K562 (cell line): ENCODE data around the gene NTSR1. TPM values are rescaled to one million over a fixed set of nuclear protein-coding genes. Genes with fewer than 3 reads are reported as not detected.

Experiments used
- ATAC-seq: fragments of 200-7000 bp; cut with Tn5 transposase; 3 replicates; pipeline ENCODE4 v1.9.1; 2020; ENCODE audit warnings: moderate library complexity
- BruUV-seq: library from RNA; stranded (reverse); fragments of 400-500 nt; replicated peaks from 2 replicates; lab custom pipeline; 2021; lab: Mats Ljungman, UMichigan
- CTCF ChIA-PET: fragments of 300-600 bp; formaldehyde crosslinking; extraction: SDS; loops from one replicate; lab custom pipeline; 2021; ENCODE audit warnings: low intra/inter-chr PET ratio; lab: Yijun Ruan, JAX
- POLR2A ChIA-PET: fragments of 300-600, 350-650 bp; sonication (Branson Sonifier 250); formaldehyde crosslinking; extraction: SDS; loops from one replicate; lab custom pipeline; 2021; ENCODE audit warnings: antibody characterized with exemption, inconsistent platforms; lab: Yijun Ruan, JAX
- DNase-seq, 4 experiments: peaks; one replicate each; pipeline versions ENCODE4 v3.0.0 to v3.0.0-alpha.2; 2011 to 2018; ENCODE audit warnings: low spot score in 3 of 4, mixed read lengths in 3 of 4; ENCODE audit errors: extremely low read depth in 1 of 4
- FAIRE-seq: peaks from 2 replicates; lab custom pipeline; 2011; peaks lifted over from hg19 to GRCh38; lab: Jason Lieb, UNC
- H2AFZ ChIP-seq: 2 replicates; pipeline ENCODE4 v1.6.0; 2011; ENCODE audit warnings: low read depth, low read length, control low read depth, inconsistent platforms
- H3K27ac ChIP-seq: fragments of 200-600 bp; 3 replicates; pipeline ENCODE4 v1.8.0; 2011; ENCODE audit warnings: low read depth, mild to moderate bottlenecking, control low read depth, inconsistent platforms, low read length, moderate library complexity, mixed read lengths; ENCODE audit errors: extremely low read depth
- H3K27me3 ChIP-seq, 2 experiments: fragments of 300-600 bp in 1 of 2; 2 replicates in 1 of 2; 3 replicates in 1 of 2; pipeline versions ENCODE4 v1.6.0 to v1.8.0; 2011; ENCODE audit warnings: inconsistent platforms in 2 of 2, low read length in 2 of 2, mild to moderate bottlenecking in 1 of 2, mixed read lengths in 1 of 2, moderate library complexity in 1 of 2; ENCODE audit not compliant: control insufficient read depth in 2 of 2, insufficient read depth in 2 of 2
- H3K36me3 ChIP-seq: fragments of 300-600 bp; 3 replicates; pipeline ENCODE4 v1.8.0; 2011; ENCODE audit warnings: mild to moderate bottlenecking, low read length, inconsistent platforms; ENCODE audit not compliant: control insufficient read depth, insufficient read depth
- H3K4me1 ChIP-seq, 2 experiments: fragments of 200-600 bp in 1 of 2; replicated peaks in 1 of 2; 2 replicates in 1 of 2; 3 replicates in 1 of 2; pipeline versions ENCODE4 v1.5.1 to v1.8.0; 2011; ENCODE audit warnings: inconsistent platforms in 2 of 2, low read length in 2 of 2, mild to moderate bottlenecking in 1 of 2, mixed read lengths in 1 of 2, moderate library complexity in 1 of 2; ENCODE audit not compliant: control insufficient read depth in 2 of 2, insufficient read depth in 2 of 2
- H3K4me2 ChIP-seq: 2 replicates; pipeline ENCODE4 v1.6.1; 2011; ENCODE audit warnings: low read length, control low read depth, inconsistent platforms, mixed read lengths; ENCODE audit not compliant: insufficient read depth
- H3K4me3 ChIP-seq: fragments of 200-600 bp; sonication (generic), shearing (Covaris generic); 2 replicates; pipeline ENCODE4 v1.5.1; 2016; ENCODE audit warnings: control low read depth, inconsistent platforms
- H3K79me2 ChIP-seq: fragments of 200-600 bp; 3 replicates; pipeline ENCODE4 v1.8.0; 2011; ENCODE audit warnings: low read length, inconsistent platforms; ENCODE audit not compliant: control insufficient read depth, insufficient read depth
- H3K9ac ChIP-seq, 2 experiments: 2 replicates each; pipeline versions ENCODE4 v1.6.0 to v1.6.1; 2011; ENCODE audit warnings: low read depth in 2 of 2, low read length in 2 of 2, control low read depth in 1 of 2, inconsistent platforms in 1 of 2, mild to moderate bottlenecking in 1 of 2, mixed read lengths in 1 of 2; ENCODE audit not compliant: insufficient read depth in 1 of 2
- H3K9me1 ChIP-seq: one replicate; pipeline ENCODE4 v1.6.0; 2011; ENCODE audit warnings: inconsistent platforms, mild to moderate bottlenecking, low read length, moderate library complexity; ENCODE audit not compliant: control insufficient read depth, insufficient read depth
- H3K9me3 ChIP-seq: replicated peaks from 2 replicates; pipeline ENCODE4 v1.5.1; 2011; ENCODE audit warnings: low read depth, low read length, inconsistent platforms; ENCODE audit not compliant: control insufficient read depth, insufficient read depth
- H4K20me1 ChIP-seq: replicated peaks from 2 replicates; pipeline ENCODE4 v1.6.1; 2011; ENCODE audit warnings: low read length, inconsistent platforms, mixed read lengths; ENCODE audit not compliant: control insufficient read depth, insufficient read depth
- ATF1 ChIP-seq, 2 experiments: fragments of 450-650 bp in 1 of 2; IDR thresholded peaks; 2 replicates each; pipeline ENCODE4 v1.6.1; 2016; ENCODE audit warnings: missing compliant biosample characterization in 1 of 2, missing genetic modification characterization in 1 of 2
- DNMT1 ChIP-seq: fragments of 450-650 bp; IDR thresholded peaks from 2 replicates; pipeline ENCODE4 v1.6.1; 2016; ENCODE audit warnings: antibody characterized with exemption, mild to moderate bottlenecking
- ETV6 ChIP-seq, 3 experiments: fragments of 150-350 bp in 1 of 3; sonication (generic) in 1 of 3; formaldehyde crosslinking in 1 of 3; IDR thresholded peaks; 2 replicates each; pipeline versions ENCODE4 v1.6.1 to v1.8.0; 2014 to 2022; ENCODE audit warnings: borderline replicate concordance in 2 of 3, low read depth in 2 of 3, antibody characterized with exemption in 1 of 3, low read length in 1 of 3, mild to moderate bottlenecking in 1 of 3, missing genetic modification reagents in 1 of 3
- FOSL1 ChIP-seq: fragments of 200-800 bp; sonication (Bioruptor generic); conservative IDR thresholded peaks from 2 replicates; pipeline ENCODE4 v1.6.1; 2016; ENCODE audit warnings: missing genetic modification characterization, missing compliant biosample characterization
- GATA2 ChIP-seq: sonication (generic); formaldehyde crosslinking; IDR thresholded peaks from 2 replicates; pipeline ENCODE4 v1.4.0; 2020; ENCODE audit warnings: mild to moderate bottlenecking, missing genetic modification reagents
- HDAC2 ChIP-seq: fragments of 450-650 bp; IDR thresholded peaks from 2 replicates; pipeline ENCODE4 v1.6.1; 2016; ENCODE audit warnings: mild to moderate bottlenecking
- ID3 ChIP-seq, 2 experiments: fragments of 250-450 bp in 1 of 2; fragments of 450-650 bp in 1 of 2; sonication (Bioruptor Pico) in 1 of 2; IDR thresholded peaks; 2 replicates each; pipeline versions ENCODE4 v1.6.1 to v1.8.0; 2016 to 2021; ENCODE audit warnings: mild to moderate bottlenecking in 2 of 2, moderate library complexity in 2 of 2, missing compliant biosample characterization in 1 of 2, missing genetic modification characterization in 1 of 2
- KLF10 ChIP-seq: fragments of 250-450 bp; sonication (Bioruptor Pico); IDR thresholded peaks from 2 replicates; pipeline ENCODE4 v1.6.1; 2021; ENCODE audit warnings: matching md5 sums
- LEF1 ChIP-seq: fragments of 450-650 bp; IDR thresholded peaks from 2 replicates; pipeline ENCODE4 v1.6.1; 2016; ENCODE audit warnings: mild to moderate bottlenecking
- MAFF ChIP-seq: IDR thresholded peaks from 2 replicates; pipeline ENCODE4 v1.6.1; 2012; ENCODE audit warnings: low read length, improper control_type of control experiment
- MXI1 ChIP-seq: IDR thresholded peaks from 2 replicates; pipeline ENCODE4 v1.6.1; 2011; ENCODE audit warnings: low read depth, mild to moderate bottlenecking, improper control_type of control experiment, low read length
- NONO ChIP-seq, 2 experiments: fragments of 200-400 bp in 1 of 2; fragments of 450-650 bp in 1 of 2; formaldehyde crosslinking in 1 of 2; IDR thresholded peaks; 2 replicates each; pipeline ENCODE4 v1.6.1; 2017; ENCODE audit warnings: low read depth in 2 of 2, mild to moderate bottlenecking in 2 of 2, moderate library complexity in 2 of 2, low read length in 1 of 2
- POLR2AphosphoS5 ChIP-seq: IDR thresholded peaks from 2 replicates; pipeline ENCODE4 v1.6.1; 2011; ENCODE audit warnings: mild to moderate bottlenecking, low read depth, low read length, moderate library complexity; ENCODE audit not compliant: control insufficient read depth, insufficient read depth
- PRPF4 ChIP-seq: fragments of 200-400 bp; formaldehyde crosslinking; IDR thresholded peaks from one replicate; pipeline ENCODE4 v1.6.1; 2017; ENCODE audit warnings: low read length, low read depth, mild to moderate bottlenecking; ENCODE audit not compliant: insufficient read depth, poor library complexity, severe bottlenecking
- RBM34 ChIP-seq: fragments of 200-400 bp; formaldehyde crosslinking; IDR thresholded peaks from 2 replicates; pipeline ENCODE4 v1.6.1; 2018; ENCODE audit warnings: low read length, borderline replicate concordance; ENCODE audit not compliant: insufficient read depth
- SRSF7 ChIP-seq: fragments of 200-400 bp; formaldehyde crosslinking; optimal IDR thresholded peaks from 2 replicates; pipeline ENCODE3; 2017; ENCODE audit warnings: mild to moderate bottlenecking, low read depth, low read length
- XRCC4 ChIP-seq: IDR thresholded peaks from one replicate; pipeline ENCODE4 v1.6.1; 2011; ENCODE audit not compliant: insufficient read depth, insufficient read length; ENCODE audit errors: extremely low read depth
- YY1 ChIP-seq, 3 experiments: IDR thresholded peaks; 2 replicates each; pipeline ENCODE4 v1.6.1; 2011; ENCODE audit warnings: low read length in 2 of 3, mild to moderate bottlenecking in 2 of 3, moderate library complexity in 2 of 3, borderline replicate concordance in 1 of 3, control low read depth in 1 of 3, low read depth in 1 of 3; ENCODE audit not compliant: insufficient read depth in 3 of 3, insufficient replicate concordance in 2 of 3, control insufficient read depth in 1 of 3, insufficient read length in 1 of 3; ENCODE audit errors: extremely low read depth in 1 of 3
- ZNF584 ChIP-seq: fragments of 200-800 bp; sonication (Bioruptor generic); IDR thresholded peaks from 2 replicates; pipeline ENCODE4 v1.6.1; 2016; ENCODE audit warnings: low read depth, mild to moderate bottlenecking, missing genetic modification characterization, missing compliant biosample characterization
- WGBS: fragments of 100-300 bp; shearing (Covaris generic); methylation state at CpG from one replicate; pipeline ENCODE4 v1.1.6; 2016; ENCODE audit warnings: low coverage, mixed read lengths; ENCODE audit not compliant: insufficient coverage; ENCODE audit errors: missing lambda C conversion rate; 5-methylcytosine and 5-hydroxymethylcytosine counted together
- in situ Hi-C: fragments of 300-500 bp; cut with MboI; formaldehyde crosslinking; loops from 4 replicates; pipeline ENCODE4 v1.15.0; 2018; ENCODE audit warnings: inconsistent platforms, mixed read lengths
- intact Hi-C: fragments of 100-400 bp; cut with micrococcal nuclease; formaldehyde crosslinking; loops from 2 replicates; pipeline ENCODE4 v1.14.2; 2022
- polyA plus RNA-seq, 8 experiments: library from polyadenylated mRNA; depleted of rRNA in 4 of 8; stranded (reverse) in 5 of 8; unstranded in 3 of 8; fragments of >200 nt; fragmentation: Nextera tagmentation in 2 of 8; fragmentation: Illumina TruSeq in 1 of 8; extraction: Ambion mirVana in 2 of 8; extraction: Trizol in 1 of 8; gene quantifications; 2 replicates each; pipeline versions ENCODE4 v1.2.1 to v1.2.3, GENCODE V29; 2011 to 2014; ENCODE audit warnings: inconsistent platforms in 1 of 8, missing spikeins in 1 of 8
- total RNA-seq, 7 experiments: library from RNA; depleted of rRNA in 6 of 7; stranded (reverse); fragments of >200 nt in 6 of 7; fragmentation: Illumina TruSeq in 2 of 7; extraction: Trizol in 2 of 7; gene quantifications; 2 replicates each; pipeline versions ENCODE4 v1.2.1 to v1.2.3, GENCODE V29; 2011 to 2021; ENCODE audit warnings: low replicate concordance in 1 of 7
- TF ChIP-seq, protein P1 (sequence below): fragments of 450-650 bp; IDR thresholded peaks from 2 replicates; pipeline ENCODE4 v1.6.1; 2017; ENCODE audit warnings: antibody characterized with exemption

NTSR1 gene
- total and polyA plus RNA-seq, 9 of the 15 experiments (the other 6 are each of a cell fraction or from before 2014, with no cell fraction given): 0.04 to 0.40 (median 0.13) TPM; not detected in 3

DNA sequence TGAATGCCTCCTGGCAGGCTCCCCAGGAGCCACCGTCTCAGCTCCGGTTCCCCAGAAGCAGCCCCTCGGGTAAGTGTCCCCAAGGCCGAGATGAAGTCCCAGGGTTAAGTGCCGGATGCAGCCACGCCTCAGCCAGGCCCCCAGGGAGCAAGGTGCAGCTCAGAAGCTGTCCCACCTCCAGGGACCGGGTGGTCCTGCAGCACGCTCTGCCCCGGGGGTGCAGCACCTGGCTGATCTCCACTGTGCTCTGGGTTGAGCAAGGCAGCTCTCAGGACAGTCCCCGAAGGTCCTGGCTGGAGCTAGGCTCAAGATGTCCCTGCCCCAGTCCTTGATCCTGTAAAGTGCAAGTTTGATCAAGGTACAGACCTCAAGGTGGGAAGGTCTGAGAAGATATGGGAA is 15.1 kb upstream of the NTSR1 start:
- intact Hi-C loops: no loop called here
- CTCF ChIA-PET: no interaction called here
- Histone ChIP-seq H3K9me3 (no peaks in the 10 kb centered on the region), H3K9me1 (peaks cover 2% of the 10 kb centered on the region), H3K27ac (no peak overlapping the region)
- TF ChIP-seq XRCC4 (no peak), SRSF7 (no peak), YY1 (IDR thresholded peaks at IDR 0.05; ENCODE audit: borderline replicate concordance in 1 of 3, control insufficient read depth in 1 of 3, extremely low read depth in 1 of 3, insufficient read depth in 3 of 3, insufficient read length in 1 of 3, insufficient replicate concordance in 2 of 3, low read depth in 1 of 3, low read length in 2 of 3) (no peak), KLF10 (CRISPR knock-in tag) (no peak), DNMT1 (no peak), ETV6 (IDR thresholded peaks at IDR 0.05; ENCODE audit: borderline replicate concordance in 1 of 2, low read depth in 2 of 2, low read length in 1 of 2) (no peak), ETV6 (CRISPR knock-in tag; IDR thresholded peaks at IDR 0.05; ENCODE audit: borderline replicate concordance) (no peak), GATA2 (CRISPR knock-in tag) (no peak), FOSL1 (tag) (no peak), ZNF584 (CRISPR knock-in tag) (no peak), NONO (IDR thresholded peaks at IDR 0.05; ENCODE audit: low read depth in 2 of 2, low read length in 1 of 2) (no peak), LEF1 (no peak), HDAC2 (no peak), RBM34 (no peak), MXI1 (no peak), ATF1 (CRISPR knock-in tag; IDR thresholded peaks at IDR 0.05) (no peak), ATF1 (tag; IDR thresholded peaks at IDR 0.05) (no peak), MAFF (no peak), ID3 (CRISPR knock-in tag; IDR thresholded peaks at IDR 0.05) (no peak), ID3 (tag; IDR thresholded peaks at IDR 0.05) (no peak), PRPF4 (no peak), POLR2AphosphoS5 (no peak)
- TF ChIP-seq, protein P1, sequence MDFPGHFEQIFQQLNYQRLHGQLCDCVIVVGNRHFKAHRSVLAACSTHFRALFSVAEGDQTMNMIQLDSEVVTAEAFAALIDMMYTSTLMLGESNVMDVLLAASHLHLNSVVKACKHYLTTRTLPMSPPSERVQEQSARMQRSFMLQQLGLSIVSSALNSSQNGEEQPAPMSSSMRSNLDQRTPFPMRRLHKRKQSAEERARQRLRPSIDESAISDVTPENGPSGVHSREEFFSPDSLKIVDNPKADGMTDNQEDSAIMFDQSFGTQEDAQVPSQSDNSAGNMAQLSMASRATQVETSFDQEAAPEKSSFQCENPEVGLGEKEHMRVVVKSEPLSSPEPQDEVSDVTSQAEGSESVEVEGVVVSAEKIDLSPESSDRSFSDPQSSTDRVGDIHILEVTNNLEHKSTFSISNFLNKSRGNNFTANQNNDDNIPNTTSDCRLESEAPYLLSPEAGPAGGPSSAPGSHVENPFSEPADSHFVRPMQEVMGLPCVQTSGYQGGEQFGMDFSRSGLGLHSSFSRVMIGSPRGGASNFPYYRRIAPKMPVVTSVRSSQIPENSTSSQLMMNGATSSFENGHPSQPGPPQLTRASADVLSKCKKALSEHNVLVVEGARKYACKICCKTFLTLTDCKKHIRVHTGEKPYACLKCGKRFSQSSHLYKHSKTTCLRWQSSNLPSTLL: no peak
- TF ChIP-seq, all 486 proteins: peak for 0
- Histone ChIP-seq H3K79me2 (no peaks in the 10 kb centered on the region), H2AFZ (no peak overlapping the region), H3K4me2 (no peak overlapping the region), H3K27me3 (peaks cover 65 to 94% of the 10 kb centered on the region in 2 experiments), H3K4me3 (no peak overlapping the region), H3K36me3 (no peaks in the 10 kb centered on the region), H4K20me1 (0 out of 2 replicates have a peak, but pooled peaks cover 13% of the 10 kb centered on the region), H3K9ac (no peak overlapping the region), H3K4me1 (peaks cover 0 to 30% of the 10 kb centered on the region in 2 experiments; a peak in 2 of 5 replicates)
- no peak for ATAC-seq
- in situ Hi-C loops: no loop called here
- FAIRE-seq: no peak
- no peak for DNase-seq
- no TSS peak for BruUV-seq
- POLR2A ChIA-PET: interaction anchor here (0.5 kb wide), 1 partner anchor 139 kb away, joined by 3 read pairs; no protein-coding TSS in a partner anchor
- 0% methylated on average over 9 of the region's 10 CpGs for WGBS
